ENCODE data around the gene SH3RF3.

The SH3RF3 gene

GRCh38 chr2:109139865-109140396 lies 10.9 kb downstream of the SH3RF3 start:
- DNase-seq (ENCODE audit: low spot score) = no peak

GRCh38 chr2:109141006-109141600 lies 12.1 kb downstream of the SH3RF3 start:
- no peak for DNase-seq (ENCODE audit: low spot score)

DNA sequence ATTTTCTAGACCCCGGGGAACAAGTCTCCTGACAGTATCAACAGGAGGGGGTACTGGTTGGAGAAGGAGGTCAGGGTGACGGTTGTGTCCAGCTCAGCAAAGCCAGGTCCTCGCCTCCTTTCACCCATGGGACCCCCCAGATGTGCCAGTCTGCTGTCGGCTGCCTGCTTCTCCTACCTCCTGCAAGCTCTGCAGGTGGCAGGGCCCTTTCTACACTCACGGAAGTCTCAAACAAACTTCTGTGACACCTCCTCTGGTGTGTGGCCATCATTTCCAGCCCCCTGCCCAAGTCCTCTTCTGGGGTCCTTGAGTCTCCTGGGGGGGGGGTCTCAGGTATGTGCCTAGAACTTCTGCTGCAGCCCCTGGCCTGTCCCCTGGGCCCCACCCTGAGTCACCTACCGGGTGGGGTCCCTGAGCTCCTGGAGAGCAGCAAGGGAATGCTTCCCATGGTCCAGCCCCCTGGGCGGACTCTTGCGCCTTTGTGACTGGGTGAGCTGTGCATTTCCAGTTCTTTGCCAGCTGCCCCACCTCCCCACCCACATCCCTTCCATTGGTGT lies 12.8 kb downstream of the SH3RF3 start:
- DNase-seq (ENCODE audit: low spot score) = no peak

GRCh38 chr2:109142416-109143210 lies 13.6 kb downstream of the SH3RF3 start:
- DNase-seq (ENCODE audit: low spot score) = no peak

- DNase-seq (ENCODE audit: low spot score) = no peak
Observed at GRCh38 chr2:109143214-109144187, 14.5 kb downstream of the SH3RF3 start.

DNA sequence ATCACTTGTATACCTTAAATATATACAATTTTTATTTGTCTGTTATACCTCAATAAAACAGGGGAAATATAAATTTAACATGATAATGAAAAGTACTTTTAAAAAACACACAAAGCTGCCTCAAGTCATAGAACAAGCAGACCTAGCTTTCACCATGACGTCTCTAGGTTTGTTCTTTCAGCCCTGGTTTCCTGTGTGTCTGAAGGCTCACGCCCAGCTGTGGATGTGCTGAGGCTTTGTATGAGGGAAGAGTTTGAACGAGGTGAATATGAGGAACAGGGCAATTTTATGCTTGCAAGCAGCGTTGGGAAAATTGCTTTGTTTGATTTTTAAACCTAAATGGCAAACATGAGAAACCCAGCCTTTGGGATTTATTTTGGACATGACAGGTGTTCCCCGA lies 15.3 kb downstream of the SH3RF3 start:
- no peak for DNase-seq (ENCODE audit: low spot score)

- no peak for DNase-seq (ENCODE audit: low spot score)
Observed at GRCh38 chr2:109144721-109145120, 15.7 kb downstream of the SH3RF3 start.

DNA sequence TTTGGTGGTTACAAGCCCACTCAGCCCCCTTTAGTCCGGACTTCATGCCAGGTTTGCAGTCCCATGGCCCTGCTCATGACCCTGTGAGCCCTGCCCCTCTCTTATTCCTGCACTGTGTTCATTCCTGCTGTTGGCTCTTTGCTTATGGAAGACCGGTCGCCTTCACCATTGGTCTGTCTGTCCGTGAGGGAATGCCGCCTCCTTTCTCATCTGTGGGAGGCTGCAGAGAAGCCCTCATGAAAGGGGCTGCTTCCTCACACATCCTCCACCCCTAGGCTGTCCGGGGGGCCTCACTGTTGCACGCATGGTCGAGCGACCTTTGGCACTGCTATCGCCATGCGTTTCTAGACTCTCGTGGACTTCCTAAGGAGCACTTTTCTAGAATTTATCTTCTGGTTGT lies 16.3 kb downstream of the SH3RF3 start:
- no peak for DNase-seq (ENCODE audit: low spot score)

DNA sequence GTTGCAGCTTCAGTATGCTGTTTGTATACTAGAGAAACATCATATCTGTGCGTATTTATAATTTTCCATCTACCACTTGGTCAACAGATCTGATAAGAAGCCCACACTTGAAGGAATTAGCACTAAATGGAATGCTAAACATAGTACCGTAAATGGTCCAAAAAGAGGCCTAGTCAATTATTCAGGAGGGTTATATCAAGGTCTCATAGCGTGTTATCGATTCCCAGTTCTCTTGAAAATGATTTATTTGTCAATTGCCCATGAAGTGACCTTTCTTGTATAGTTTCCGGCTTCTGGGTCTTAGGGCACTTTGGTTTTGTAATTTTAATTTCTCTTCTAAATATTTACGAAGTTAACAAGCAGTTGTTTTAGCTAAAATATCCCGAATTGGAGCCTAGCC lies 18.4 kb downstream of the SH3RF3 start:
- no peak for DNase-seq (ENCODE audit: low spot score)

DNA sequence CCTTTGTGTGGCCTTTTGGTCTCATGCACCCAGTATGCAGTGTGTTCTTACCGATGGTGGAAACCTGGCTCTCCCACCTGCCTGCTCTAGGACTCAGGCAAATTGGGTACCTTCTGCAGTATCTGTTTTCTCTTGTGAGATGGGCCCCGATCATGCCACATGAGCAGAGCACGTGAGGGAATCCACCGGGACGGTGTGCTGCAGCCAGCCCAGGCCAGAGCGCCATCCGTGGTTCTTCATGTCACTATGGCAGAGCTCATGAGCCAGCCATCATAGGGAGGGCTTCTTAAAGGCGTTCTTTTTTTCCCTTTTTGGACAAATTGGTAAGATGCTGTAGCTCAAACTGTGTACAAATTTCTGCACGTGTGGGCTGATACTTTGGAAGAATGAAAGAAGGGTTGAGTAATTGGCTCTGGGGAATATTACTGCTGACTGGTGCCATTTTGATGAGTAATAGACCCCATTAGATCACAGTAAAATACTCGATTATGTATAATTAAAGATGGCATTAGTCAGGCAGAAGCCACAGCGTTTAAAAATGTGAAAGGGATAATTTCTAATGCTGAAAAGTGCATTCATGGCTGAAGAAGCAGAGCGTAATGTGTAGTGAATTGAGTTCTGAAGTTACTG lies 19.2 kb downstream of the SH3RF3 start:
- no peak for DNase-seq (ENCODE audit: low spot score)

- DNase-seq (ENCODE audit: low spot score) = no peak
Observed at GRCh38 chr2:109148991-109149645, 20.1 kb downstream of the SH3RF3 start.

GRCh38 chr2:109150559-109150958 lies 21.6 kb downstream of the SH3RF3 start:
- no peak for DNase-seq (ENCODE audit: low spot score)

DNA sequence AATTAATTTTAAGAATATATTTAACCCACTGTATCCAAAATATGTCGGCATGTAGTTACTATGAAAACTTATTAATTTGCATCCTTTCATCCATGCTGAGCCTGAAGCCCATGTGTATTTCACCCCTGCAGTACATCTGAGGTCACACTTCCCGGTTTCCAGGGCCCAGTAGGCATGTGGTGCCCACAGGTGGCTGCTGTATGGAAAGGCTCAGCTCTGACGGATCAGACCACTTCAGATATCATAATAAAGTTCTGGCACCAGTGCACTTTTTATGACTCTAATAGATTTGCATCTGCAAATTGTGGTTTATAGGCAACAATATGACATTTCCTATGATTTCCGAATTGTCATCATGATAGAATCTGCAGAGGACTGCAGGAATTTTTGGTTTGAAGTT lies 22.5 kb downstream of the SH3RF3 start:
- no peak for DNase-seq (ENCODE audit: low spot score)

GRCh38 chr2:109153005-109153784 lies 24.2 kb downstream of the SH3RF3 start:
- DNase-seq (ENCODE audit: low spot score) = no peak

GRCh38 chr2:109153807-109154206 lies 24.8 kb downstream of the SH3RF3 start:
- no peak for DNase-seq (ENCODE audit: low spot score)

GRCh38 chr2:109154226-109154625 lies 25.2 kb downstream of the SH3RF3 start:
- no peak for DNase-seq (ENCODE audit: low spot score)

DNA sequence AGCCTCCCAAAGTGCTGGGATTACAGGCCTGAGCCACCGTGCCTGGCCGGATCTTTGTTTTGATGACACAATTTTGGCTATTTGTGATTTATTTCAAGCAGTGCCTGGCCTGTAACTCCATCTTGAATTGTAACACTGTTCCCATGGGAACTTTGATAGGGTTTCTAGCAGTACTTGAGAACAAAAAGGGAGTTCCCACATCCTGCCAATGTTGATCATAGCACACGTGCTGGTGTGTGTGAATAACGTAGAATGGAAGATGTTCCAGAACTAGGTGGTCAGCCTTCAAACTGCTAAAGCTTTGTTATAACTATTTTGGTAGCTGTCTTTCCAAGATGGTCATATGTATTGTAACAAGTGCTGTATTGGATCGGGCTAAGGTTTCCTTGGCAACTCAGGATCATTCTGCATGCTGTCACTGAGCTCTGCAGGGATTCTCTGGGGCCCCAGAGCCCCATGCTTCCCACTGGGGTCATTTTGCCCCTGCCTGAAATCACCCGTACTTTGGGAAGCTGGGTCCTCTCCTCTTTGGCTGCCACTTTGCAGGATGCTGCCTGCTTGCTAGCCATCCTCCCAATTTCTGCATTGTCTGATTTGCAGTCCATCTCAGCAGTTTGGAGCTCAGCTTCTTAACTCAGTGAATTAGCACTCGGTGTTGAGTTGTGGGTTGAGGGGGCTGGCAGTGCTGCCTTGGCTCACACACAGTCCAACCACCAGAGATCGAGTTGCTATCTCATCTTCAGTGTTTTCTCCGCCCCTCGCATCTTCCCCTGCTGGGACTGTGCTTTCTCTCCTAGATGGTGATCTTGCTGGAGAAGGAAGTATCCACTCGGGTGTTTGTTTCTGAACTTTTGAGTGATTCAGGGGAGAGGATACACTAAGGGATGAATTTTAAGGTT lies 26.8 kb downstream of the SH3RF3 start:
- DNase-seq (ENCODE audit: low spot score) = no peak

DNA sequence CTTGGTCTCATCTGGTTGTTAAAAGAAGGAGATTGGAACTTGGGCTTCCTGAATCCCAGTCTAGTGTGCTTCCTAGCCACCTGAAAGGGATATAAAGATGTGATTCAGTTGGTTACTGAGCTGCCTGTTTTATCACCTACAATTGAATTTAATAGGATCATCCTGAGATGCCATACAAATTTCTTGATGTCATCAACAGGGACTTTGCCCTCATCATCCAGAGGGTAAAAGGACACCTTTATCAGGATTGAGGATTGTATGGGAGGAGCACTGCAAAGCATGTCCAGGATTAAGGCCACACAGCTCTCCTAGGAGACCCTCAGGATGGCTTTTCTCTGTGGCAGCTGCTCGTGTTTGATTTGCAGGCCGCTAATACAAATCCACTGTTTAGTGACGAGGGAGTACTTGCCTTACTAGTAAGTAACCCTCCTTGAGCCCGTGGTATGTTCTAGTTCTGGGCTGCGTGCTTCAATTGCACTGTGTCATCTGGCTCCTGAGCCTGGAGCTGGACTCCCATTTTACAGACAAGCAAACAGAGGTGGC lies 28.6 kb downstream of the SH3RF3 start:
- DNase-seq (ENCODE audit: low spot score) = no peak

DNA sequence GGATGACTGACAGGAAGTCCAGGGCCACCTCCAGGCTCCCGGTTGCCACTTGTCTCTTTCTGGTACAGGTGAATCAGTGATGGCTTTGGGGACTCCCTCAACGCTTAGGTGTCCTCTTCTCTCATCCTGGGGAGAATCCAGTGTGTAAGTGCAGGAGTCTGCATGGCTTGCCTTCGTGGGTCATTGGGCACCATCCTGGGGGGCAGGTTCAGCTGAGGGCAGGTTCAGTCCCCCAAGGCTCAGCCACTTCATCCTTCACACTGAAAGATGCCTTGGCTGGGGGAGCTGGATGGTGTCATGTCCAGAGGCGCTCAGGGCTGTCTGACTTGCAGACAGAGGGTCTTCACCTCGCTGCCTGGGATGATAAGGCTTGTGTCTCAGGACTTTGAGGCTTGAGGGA lies 29.2 kb downstream of the SH3RF3 start:
- no peak for DNase-seq (ENCODE audit: low spot score)
